Sigmoid colon (tissue), 7 donors: ENCODE measurements around the gene SERPINC1. TPM values are rescaled to one million over a fixed set of nuclear protein-coding genes. Genes with fewer than 3 reads are reported as not detected.

Source experiments
- DNase-seq: peaks from one replicate; pipeline ENCODE4 v3.0.0-alpha.2; 2019
- H3K27ac ChIP-seq, 4 donors: fragments of 200-600 bp; sonication (generic); one replicate each; pipeline ENCODE4 v1.5.1; 2016 to 2019; ENCODE audit warnings: mild to moderate bottlenecking in 1 of 4
- H3K27me3 ChIP-seq, 3 donors: fragments of 200-600 bp; sonication (generic); one replicate each; pipeline ENCODE4 v1.5.1; 2019; ENCODE audit warnings: mild to moderate bottlenecking in 1 of 3
- H3K36me3 ChIP-seq, 4 donors: fragments of 200-600 bp; sonication (generic); one replicate each; pipeline ENCODE4 v1.5.1; 2016 to 2019
- H3K4me1 ChIP-seq, 4 donors: fragments of 200-600 bp; sonication (generic); one replicate each; pipeline ENCODE4 v1.5.1; 2017 to 2019
- H3K4me3 ChIP-seq, 4 donors: fragments of 200-600 bp; sonication (generic); one replicate each; pipeline ENCODE4 v1.5.1; 2017 to 2019; ENCODE audit warnings: mild to moderate bottlenecking in 2 of 4, moderate library complexity in 1 of 4
- H3K9me3 ChIP-seq, 4 donors: fragments of 200-600 bp in 3 of 4; sonication (generic) in 3 of 4; one replicate each; pipeline versions ENCODE4 v1.5.1 to v1.6.1; 2013 to 2019
- EP300 ChIP-seq, 4 donors: sonication (generic); formaldehyde crosslinking; IDR thresholded peaks; one replicate each; pipeline ENCODE4 v1.6.1; 2017; ENCODE audit warnings: antibody characterized with exemption in 4 of 4
- POLR2A ChIP-seq, 2 donors: fragments of 450-650 bp; IDR thresholded peaks; one replicate each; pipeline ENCODE4 v1.6.1; 2016; ENCODE audit warnings: antibody characterized with exemption in 2 of 2, mild to moderate bottlenecking in 2 of 2, moderate library complexity in 2 of 2
- POLR2AphosphoS5 ChIP-seq, 4 donors: sonication (generic); formaldehyde crosslinking; IDR thresholded peaks; one replicate each; pipeline ENCODE4 v1.6.1; 2017; ENCODE audit warnings: antibody characterized with exemption in 4 of 4
- WGBS, 2 donors: extraction: QIAGEN DNeasy Blood & Tissue Kit; methylation state at CpG; one replicate each; pipeline ENCODE4 v1.1.7; 2013; 5-methylcytosine and 5-hydroxymethylcytosine counted together
- intact Hi-C: fragments of 100-400 bp; cut with DNase I; formaldehyde crosslinking; loops from one replicate; pipeline ENCODE4 v1.15.1; 2023
- polyA plus RNA-seq, 3 donors: library from polyadenylated mRNA; stranded (reverse); fragments of 200-250 nt; gene quantifications; one replicate each; pipeline ENCODE4 v1.2.3, GENCODE V29; 2013
- total RNA-seq, 4 donors: library from RNA; depleted of rRNA; stranded (reverse); fragments of >200 nt; gene quantifications; one replicate each; pipeline ENCODE4 v1.1.0, GENCODE V29; 2016
- TF ChIP-seq, protein P1 (sequence below), 4 experiments: fragments of 450-650 bp in 3 of 4; fragments of 200-600 bp in 1 of 4; IDR thresholded peaks; one replicate each; pipeline ENCODE4 v1.5.1; 2016 to 2019; ENCODE audit warnings: antibody characterized with exemption in 4 of 4, mild to moderate bottlenecking in 3 of 4, moderate library complexity in 2 of 4
- donor health status: healthy with polysubstance abuse.
- donor health status: Bipolar disorder and iron deficiency.
- donor health status: healthy.

SERPINC1 gene
- total and polyA plus RNA-seq, 7 donors: 0.10 TPM; not detected in 6

DNA sequence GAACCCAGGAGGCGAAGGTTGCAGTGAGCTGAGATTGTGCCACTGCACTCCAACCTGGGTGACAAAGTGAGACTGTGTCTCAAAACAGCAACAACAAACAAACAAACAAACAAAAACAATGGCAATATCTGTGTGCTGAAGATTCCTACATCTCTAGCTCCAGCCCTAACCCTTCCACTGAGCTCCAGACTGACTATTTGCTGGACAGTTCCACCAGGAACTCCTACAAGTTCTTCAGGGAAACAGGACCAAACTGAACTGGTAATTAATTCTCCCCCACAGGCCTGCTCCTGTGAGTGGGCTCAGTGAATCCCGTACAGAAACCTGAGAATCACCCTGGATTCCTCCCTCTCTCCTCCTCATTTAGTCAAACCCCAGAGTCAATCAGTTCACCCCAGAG lies 1.5 kb downstream of the SERPINC1 start:
- 85 to 88% methylated on average over 2 of the region's 2 CpGs for WGBS, 2 donors
- intact Hi-C loops: no loop called here
- Histone ChIP-seq H3K4me3 (no peak overlapping the region), H3K9me3 (no peaks in the 10 kb centered on the region), H3K27me3 (no peaks in the 10 kb centered on the region), H3K4me1 (no peaks in the 10 kb centered on the region), H3K27ac (no peak overlapping the region), H3K36me3 (no peaks in the 10 kb centered on the region)
- TF ChIP-seq POLR2AphosphoS5 (IDR thresholded peaks at IDR 0.05) (no peak), EP300 (IDR thresholded peaks at IDR 0.05) (no peak), POLR2A (IDR thresholded peaks at IDR 0.05) (no peak)
- TF ChIP-seq, protein P1, sequence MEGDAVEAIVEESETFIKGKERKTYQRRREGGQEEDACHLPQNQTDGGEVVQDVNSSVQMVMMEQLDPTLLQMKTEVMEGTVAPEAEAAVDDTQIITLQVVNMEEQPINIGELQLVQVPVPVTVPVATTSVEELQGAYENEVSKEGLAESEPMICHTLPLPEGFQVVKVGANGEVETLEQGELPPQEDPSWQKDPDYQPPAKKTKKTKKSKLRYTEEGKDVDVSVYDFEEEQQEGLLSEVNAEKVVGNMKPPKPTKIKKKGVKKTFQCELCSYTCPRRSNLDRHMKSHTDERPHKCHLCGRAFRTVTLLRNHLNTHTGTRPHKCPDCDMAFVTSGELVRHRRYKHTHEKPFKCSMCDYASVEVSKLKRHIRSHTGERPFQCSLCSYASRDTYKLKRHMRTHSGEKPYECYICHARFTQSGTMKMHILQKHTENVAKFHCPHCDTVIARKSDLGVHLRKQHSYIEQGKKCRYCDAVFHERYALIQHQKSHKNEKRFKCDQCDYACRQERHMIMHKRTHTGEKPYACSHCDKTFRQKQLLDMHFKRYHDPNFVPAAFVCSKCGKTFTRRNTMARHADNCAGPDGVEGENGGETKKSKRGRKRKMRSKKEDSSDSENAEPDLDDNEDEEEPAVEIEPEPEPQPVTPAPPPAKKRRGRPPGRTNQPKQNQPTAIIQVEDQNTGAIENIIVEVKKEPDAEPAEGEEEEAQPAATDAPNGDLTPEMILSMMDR (IDR thresholded peaks at IDR 0.05): no peak
- DNase-seq: no peak

DNA sequence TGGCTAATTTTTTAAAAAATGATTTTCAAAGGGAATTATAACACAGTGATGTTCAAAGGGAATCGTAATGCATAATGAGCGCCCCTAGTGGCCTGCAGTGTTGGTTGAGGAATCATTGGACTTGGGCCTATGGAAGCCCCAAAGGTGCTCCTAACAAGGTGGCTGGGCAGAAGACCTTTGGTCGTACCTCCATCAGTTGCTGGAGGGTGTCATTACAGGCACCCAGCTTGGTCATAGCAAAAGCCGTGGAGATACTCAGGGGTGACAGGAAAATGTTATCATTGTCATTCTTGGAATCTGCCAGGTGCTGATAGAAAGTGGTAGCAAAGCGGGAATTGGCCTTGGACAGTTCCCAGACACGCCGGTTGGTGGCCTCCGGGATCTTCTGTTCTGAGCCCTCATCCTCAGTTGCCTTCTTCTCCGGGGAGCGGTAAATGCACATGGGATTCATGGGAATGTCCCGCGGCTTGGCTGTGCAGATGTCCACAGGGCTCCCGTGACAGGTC lies 2.7 kb downstream of the SERPINC1 start:
- peaks cover 0 to 1% (median 0%) of the 10 kb centered on the region in 4 donors for H3K36me3 ChIP-seq
- no peaks in the 10 kb centered on the region for H3K4me1 ChIP-seq
- WGBS, 2 donors: 81 to 87% methylated on average over 13 of the region's 13 CpGs
- H3K9me3 ChIP-seq: no peaks in the 10 kb centered on the region
- H3K27ac ChIP-seq: no peak overlapping the region
- no peaks in the 10 kb centered on the region for H3K27me3 ChIP-seq
- intact Hi-C loops: no loop called here
- no peak for DNase-seq
- H3K4me3 ChIP-seq: no peak overlapping the region
- TF ChIP-seq, protein P1 (IDR thresholded peaks at IDR 0.05): no peak
- no peak for TF ChIP-seq EP300 (IDR thresholded peaks at IDR 0.05)
- no peak for TF ChIP-seq POLR2AphosphoS5 (IDR thresholded peaks at IDR 0.05)
- no peak for TF ChIP-seq POLR2A (IDR thresholded peaks at IDR 0.05)

DNA sequence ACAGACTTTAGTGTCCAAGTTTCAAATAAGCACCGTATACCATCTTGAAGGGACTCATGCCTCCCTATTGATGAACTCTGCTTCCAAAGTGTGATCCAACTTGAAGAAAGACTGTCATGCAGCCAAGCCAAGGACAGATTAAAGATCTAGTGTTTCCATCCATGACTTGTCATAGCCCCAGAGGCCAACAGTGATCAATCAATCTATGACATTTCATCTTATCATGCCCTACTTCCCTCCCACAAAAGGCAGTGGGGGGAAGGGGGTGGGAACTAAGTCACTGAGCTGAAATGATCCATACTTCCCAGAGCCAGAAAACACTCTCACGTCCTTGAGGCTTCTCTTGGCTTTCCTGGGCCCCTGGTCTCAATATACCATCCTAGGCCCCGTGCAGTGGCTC lies 4.0 kb downstream of the SERPINC1 start:
- Histone ChIP-seq H3K36me3 (peaks cover 0 to 4% (median 0%) of the 10 kb centered on the region in 4 donors), H3K4me3 (no peak overlapping the region), H3K27ac (no peak overlapping the region), H3K27me3 (no peaks in the 10 kb centered on the region), H3K4me1 (no peaks in the 10 kb centered on the region), H3K9me3 (no peaks in the 10 kb centered on the region)
- WGBS, 2 donors: 92 to 96% methylated on average over 3 of the region's 3 CpGs
- no peak for DNase-seq
- TF ChIP-seq POLR2AphosphoS5 (IDR thresholded peaks at IDR 0.05) (no peak), POLR2A (IDR thresholded peaks at IDR 0.05) (no peak), EP300 (IDR thresholded peaks at IDR 0.05) (no peak)
- TF ChIP-seq, protein P1 (IDR thresholded peaks at IDR 0.05): no peak
- intact Hi-C loops: no loop called here

DNA sequence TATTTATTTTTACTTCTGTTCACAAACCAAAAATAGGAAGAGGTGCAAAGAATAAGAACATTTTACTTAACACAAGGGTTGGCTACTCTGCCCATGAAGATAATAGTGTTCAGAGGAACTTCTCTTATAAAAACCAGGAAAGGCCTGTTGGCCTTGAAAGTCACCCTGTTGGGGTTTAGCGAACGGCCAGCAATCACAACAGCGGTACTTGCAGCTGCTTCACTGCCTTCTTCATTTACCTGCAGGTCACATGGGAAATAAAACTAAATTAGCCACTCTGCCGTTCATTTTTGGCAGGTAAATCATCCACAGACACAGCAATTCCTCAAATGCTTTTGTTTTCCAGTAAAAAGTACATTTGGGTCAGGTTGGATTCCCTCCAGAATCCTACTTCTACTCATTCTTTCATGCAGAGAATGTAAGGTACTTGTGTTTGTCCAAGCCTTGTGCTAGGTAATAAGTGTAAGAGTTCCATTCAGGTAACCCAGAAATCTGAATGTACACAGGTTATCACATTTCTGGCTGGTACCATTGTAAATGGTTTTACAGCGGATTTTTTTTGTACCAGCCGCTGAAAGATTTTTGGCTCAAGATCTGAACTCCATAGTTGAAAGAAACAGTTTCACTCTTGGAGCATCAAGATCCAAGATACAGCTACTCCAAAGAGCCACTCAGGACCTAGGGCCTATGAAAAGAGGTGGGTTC lies 13.1 kb downstream of the SERPINC1 start:
- Histone ChIP-seq H3K27me3 (no peaks in the 10 kb centered on the region), H3K4me3 (no peak overlapping the region), H3K4me1 (no peaks in the 10 kb centered on the region), H3K27ac (no peak overlapping the region), H3K36me3 (no peaks in the 10 kb centered on the region), H3K9me3 (no peaks in the 10 kb centered on the region)
- WGBS, 2 donors: 39 to 77% methylated on average over 6 of the region's 6 CpGs
- DNase-seq: no peak
- intact Hi-C loops: no loop called here
- TF ChIP-seq POLR2AphosphoS5 (IDR thresholded peaks at IDR 0.05) (no peak), POLR2A (IDR thresholded peaks at IDR 0.05) (no peak), EP300 (IDR thresholded peaks at IDR 0.05) (no peak)
- TF ChIP-seq, protein P1 (IDR thresholded peaks at IDR 0.05): no peak
